ENCODE data around the gene CXCL17. TPM values are rescaled to one million over a fixed set of nuclear protein-coding genes. Genes with fewer than 3 reads are reported as not detected.
"Not testable (repeated sequence)": the region's sequence is repeated elsewhere in the genome, so short reads cannot be mapped to it uniquely, and the experiment has no call there.

The CXCL17 gene
- total RNA-seq, result not detected

- H3K4me1 ChIP-seq, result no peaks in the 10 kb centered on the region
- TF ChIP-seq CTCF (IDR thresholded peaks at IDR 0.05), result no peak
Measured at GRCh38 chr19:42442833-42443232, at the start of gene CXCL17. Gene CXCL17 (minus strand): TSS chr19:42442946. CDS start chr19:42442832, 114 bp downstream.

GRCh38 chr19:42488783-42489521 is 46.2 kb upstream of the CXCL17 start:
- Histone ChIP-seq H3K36me3 (no peaks in the 10 kb centered on the region), H3K4me3 (no peak overlapping the region), H3K27ac (no peak overlapping the region), H3K27me3 (no peaks in the 10 kb centered on the region), H3K9me3 (no peaks in the 10 kb centered on the region), H3K4me1 (no peaks in the 10 kb centered on the region)
- TF ChIP-seq CTCF (IDR thresholded peaks at IDR 0.05), result no peak
- DNase-seq (ENCODE audit: low spot score), result no peak

More at GRCh38 chr19:42442833-42443232, at the start of gene CXCL17:
- Histone ChIP-seq H3K4me3 (no peak within 1 kb of the TSS), H3K36me3 (no peaks in the 10 kb centered on the region), H3K27me3 (no peaks in the 10 kb centered on the region), H3K9me3 (no peaks in the 10 kb centered on the region), H3K27ac (no peak within 1 kb of the TSS)
- DNase-seq (ENCODE audit: low spot score), result no peak

- H3K27ac ChIP-seq, result no peak overlapping the region
- no peak overlapping the region for H3K4me3 ChIP-seq
- H3K27me3 ChIP-seq, result no peaks in the 10 kb centered on the region
- DNase-seq (ENCODE audit: low spot score), result no peak
- H3K4me1 ChIP-seq, result no peaks in the 10 kb centered on the region
- no peaks in the 10 kb centered on the region for H3K36me3 ChIP-seq
- no peak for TF ChIP-seq CTCF (IDR thresholded peaks at IDR 0.05)
- H3K9me3 ChIP-seq, result no peaks in the 10 kb centered on the region
Measured at GRCh38 chr19:42487798-42488178, 45.0 kb upstream of the CXCL17 start.

GRCh38 chr19:42487032-42487797 is 44.5 kb upstream of the CXCL17 start:
- Histone ChIP-seq H3K9me3 (no peaks in the 10 kb centered on the region), H3K36me3 (no peaks in the 10 kb centered on the region), H3K27ac (no peak overlapping the region), H3K27me3 (no peaks in the 10 kb centered on the region), H3K4me3 (no peak overlapping the region), H3K4me1 (no peaks in the 10 kb centered on the region)
- no peak for DNase-seq (ENCODE audit: low spot score)
- no peak for TF ChIP-seq CTCF (IDR thresholded peaks at IDR 0.05)

GRCh38 chr19:42485036-42485435 is 42.3 kb upstream of the CXCL17 start:
- not testable (repeated sequence) for H3K4me1 ChIP-seq; H3K36me3 ChIP-seq; H3K27me3 ChIP-seq; DNase-seq (ENCODE audit: low spot score); H3K27ac ChIP-seq; H3K9me3 ChIP-seq; H3K4me3 ChIP-seq

- H3K27ac ChIP-seq, result no peak overlapping the region
Measured at GRCh38 chr19:42480335-42481095, 37.8 kb upstream of the CXCL17 start.

More at GRCh38 chr19:42480335-42481095, 37.8 kb upstream of the CXCL17 start:
- DNase-seq (ENCODE audit: low spot score), result no peak
- Histone ChIP-seq H3K4me1 (no peaks in the 10 kb centered on the region), H3K9me3 (no peaks in the 10 kb centered on the region), H3K36me3 (no peaks in the 10 kb centered on the region), H3K27me3 (no peaks in the 10 kb centered on the region), H3K4me3 (no peak overlapping the region)
- no peak for TF ChIP-seq CTCF (IDR thresholded peaks at IDR 0.05)
